Transverse colon (tissue), 4 donors: ENCODE measurements around the gene ZNF784.

Experiments used
- CTCF ChIP-seq, 5 experiments: fragments of 200-600 bp in 3 of 5; fragments of 450-650 bp in 2 of 5; sonication (generic) in 3 of 5; IDR thresholded peaks; 1 replicate in 2 of 5; 2 replicates in 3 of 5; pipeline ENCODE4 v1.5.1; 2016 to 2017; ENCODE audit warnings: antibody characterized with exemption in 5 of 5, inconsistent platforms in 3 of 5, mild to moderate bottlenecking in 2 of 5, moderate library complexity in 1 of 5
- POLR2AphosphoS5 ChIP-seq, 3 donors: sonication (generic); formaldehyde crosslinking; IDR thresholded peaks; one replicate each; pipeline ENCODE4 v1.6.1; 2016; ENCODE audit warnings: antibody characterized with exemption in 3 of 3

DNA sequence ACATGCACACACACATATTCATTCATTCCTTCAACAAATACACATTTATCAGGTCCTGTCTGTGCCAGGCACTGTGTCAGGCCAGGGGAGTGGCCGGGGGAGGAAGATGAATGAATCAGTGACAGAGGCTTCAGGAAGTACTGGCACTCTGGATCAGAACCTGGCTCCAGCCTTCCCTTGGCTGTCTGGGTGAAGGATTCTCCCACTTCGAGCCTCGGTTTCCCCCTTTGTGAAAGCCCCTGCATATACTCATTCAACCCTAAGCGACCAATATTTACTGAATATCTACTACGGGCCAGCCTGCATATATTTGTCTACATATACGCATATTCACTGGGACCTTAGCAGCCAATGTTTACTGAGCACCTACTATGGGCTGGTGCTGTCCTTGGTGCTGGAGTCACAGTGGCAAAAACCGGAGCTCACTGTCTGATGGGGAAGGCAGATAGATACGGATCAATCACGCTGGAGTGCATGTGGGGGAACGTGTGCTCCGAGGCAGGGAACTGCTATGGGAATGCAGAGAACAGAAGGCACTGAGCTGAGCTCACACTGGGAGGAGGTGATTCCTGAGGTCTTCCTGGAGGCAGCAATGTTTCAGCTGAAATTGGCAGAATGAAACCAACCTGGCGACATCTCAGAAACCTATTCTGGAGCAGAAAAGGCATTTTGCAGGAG is 43.1 kb downstream of the ZNF784 start:
- TF ChIP-seq CTCF (IDR thresholded peaks at IDR 0.05) (no peak), POLR2AphosphoS5 (IDR thresholded peaks at IDR 0.05) (no peak)
